MV-4-11 (cell line): ENCODE data around the gene EXOC2.

ENCODE experiments used
- DNase-seq: peaks from one replicate; lab custom pipeline; 2025; lab: John Stamatoyannopoulos, UW

Gene EXOC2

DNA sequence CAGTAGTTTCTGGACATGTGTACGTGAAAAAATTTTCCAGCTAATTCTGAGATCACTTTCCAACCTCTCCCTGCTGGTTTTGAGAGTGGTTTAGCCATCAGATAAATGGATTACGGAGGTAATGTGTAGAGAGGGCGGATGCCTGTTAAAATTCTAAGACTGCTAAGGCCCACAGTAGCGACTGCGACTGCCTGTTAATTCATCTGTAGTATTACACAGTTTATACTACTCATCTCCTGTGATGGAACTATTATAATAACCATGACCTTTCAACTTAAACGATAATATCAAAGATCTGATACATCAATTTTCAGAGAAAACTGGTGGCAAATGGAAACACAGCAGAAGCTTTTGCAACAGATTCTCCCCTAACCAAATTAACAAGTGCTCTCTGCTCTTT, 199.1 kb downstream of the EXOC2 start:
- no peak for DNase-seq

DNA sequence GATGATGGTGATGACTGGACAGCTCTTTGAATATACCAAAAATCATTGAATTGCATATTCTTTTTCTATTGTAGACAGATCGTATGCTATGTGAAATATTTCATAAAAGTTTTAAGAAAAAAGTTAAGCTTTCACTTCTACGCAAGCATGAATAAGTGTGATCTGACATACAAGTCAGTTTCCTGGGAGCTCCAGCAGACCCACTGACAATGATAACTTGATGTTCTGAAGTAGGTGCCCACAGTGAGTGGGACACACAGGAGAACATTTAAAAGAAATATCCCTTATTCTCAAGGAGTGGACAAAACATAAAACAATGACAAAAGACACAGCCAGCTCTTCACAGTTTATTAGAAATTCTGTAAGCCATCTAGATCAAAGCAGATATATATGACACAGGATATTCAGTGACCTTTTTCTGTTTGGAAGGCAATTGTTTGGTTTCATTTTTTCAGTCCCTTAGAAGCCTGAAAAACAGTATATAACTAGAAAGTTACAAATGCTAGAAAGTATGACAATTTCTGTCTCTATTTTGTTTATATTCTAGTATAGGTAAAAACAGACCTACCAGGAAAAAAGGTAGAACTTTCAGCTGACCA, 200.0 kb downstream of the EXOC2 start:
- DNase-seq = no peak

DNA sequence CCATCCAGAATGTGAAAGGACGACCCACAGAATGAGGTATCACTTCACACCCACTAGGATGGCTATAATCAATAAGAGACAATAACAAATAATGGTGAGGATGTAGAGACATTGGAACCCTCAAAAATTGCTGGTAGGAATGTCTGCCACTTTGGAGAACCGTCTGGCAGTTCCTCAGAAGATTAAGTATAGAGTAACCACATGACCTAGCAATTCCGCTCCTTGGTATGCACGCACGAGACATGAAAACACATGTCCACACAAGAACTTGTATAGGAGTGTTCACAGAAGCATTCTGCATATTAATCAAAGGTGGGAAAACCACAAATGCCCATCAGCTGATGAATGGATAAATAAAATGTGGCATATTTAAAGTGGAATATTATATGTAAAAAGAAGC, 200.8 kb downstream of the EXOC2 start:
- DNase-seq = no peak

DNA sequence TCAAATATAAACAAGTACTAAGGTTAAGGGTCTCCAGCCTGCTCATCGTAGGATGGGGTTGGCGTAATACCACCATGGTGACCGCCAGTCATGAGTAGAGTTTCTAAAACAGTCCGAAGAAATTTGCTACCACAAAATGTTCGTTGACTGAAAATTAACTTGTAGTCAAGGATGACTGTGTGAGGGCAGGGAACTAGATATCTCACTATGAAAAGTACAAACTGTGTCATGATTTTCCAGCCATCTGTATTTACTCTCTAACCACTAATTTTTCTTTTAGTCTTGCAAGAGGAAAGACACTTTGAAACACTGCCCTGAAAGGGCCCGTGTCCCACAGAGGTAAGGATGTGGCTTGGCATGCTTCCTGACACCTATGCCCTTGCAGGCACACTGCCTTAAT, 201.7 kb downstream of the EXOC2 start:
- no peak for DNase-seq

DNA sequence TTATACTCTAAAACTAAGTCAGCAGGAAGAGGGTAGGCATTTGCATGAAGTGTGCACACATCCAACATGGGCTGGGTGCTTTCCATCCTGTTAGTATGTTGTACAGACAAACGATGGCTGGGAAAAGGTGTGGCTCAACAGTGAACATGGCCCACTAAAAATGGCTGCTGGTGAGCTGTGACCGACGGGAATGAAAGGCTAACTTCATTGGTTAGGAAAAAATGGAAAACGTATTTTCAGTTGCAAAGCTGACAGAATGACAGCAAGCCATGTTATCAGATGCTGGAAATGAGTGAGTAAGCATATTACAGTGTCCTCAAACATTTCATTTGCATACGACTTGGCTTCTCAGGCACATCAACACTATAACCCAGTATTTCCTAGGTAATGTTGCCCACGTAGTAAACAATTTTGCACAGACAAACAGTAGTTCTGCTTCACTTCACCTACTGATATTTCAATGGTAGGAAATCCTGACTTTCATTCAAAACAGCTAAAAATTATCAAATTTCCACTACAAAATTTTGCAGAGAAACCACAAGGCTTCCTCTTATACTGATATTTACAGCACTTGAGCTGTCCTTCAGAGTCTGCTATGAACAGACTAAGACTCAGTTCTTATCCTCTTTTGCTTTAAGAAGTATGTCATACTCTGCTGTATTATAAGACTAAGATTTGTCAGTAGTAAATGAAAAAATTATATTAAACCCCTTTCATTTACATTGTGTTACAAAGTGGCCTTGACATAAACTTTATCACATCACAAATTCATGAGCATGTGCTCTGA, 202.5 kb downstream of the EXOC2 start:
- no peak for DNase-seq

DNA sequence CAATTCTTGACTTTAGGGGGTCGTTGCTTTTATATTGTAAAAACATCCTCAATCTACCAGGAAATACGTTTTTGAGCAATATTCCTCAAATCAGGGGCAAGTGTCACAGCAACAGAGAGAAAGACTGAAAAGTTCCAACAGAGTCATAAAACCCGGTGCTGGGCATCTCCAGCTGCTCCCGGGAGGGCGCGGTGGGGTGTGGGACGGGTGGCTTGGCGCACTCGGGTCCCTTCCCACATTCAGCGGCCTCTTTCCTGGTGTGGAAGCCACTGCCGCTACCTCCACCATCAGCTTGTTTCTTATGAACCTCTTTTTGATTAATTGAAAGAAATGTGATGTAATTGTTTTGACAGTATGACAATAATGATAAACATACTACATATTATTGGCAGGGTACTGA, 203.2 kb downstream of the EXOC2 start:
- no peak for DNase-seq

DNA sequence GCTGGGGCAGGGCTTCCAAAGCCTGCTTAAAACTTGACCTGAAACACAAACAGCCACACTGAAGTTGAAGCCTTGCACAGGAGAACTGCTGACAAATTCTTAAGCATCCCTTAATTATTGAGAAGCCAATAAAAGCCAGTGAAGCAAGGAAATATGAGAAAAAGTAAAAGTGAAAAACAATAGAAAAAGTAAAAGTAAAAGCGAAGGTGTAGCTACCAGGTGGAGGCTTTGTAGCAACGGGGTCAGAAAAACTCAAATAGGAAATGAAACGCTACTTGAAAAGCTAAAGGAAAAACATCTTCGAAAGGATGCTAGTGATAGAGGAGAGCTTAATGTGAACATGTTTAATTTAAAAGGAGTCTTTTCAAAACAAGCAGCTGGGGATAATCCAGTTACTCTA, 203.9 kb downstream of the EXOC2 start:
- no peak for DNase-seq

DNA sequence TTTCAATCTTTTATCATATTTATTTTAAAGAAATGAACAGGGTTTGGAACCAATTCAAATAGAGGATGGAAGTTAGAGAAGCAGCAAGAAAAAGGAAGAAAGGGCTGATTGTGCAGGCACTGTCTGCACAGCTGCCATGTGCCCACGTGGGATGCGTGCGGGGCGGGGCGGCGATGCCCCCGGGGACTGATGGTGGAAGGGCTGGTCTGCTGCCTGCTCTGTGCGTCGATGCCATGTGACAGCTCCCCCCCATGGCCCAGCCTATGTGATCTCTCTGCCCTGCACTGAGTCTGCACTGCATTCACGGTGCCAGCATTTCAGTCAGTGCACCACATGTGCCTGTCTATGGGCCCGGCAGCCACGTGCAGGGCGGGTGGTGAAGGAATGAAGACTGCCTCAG, 205.0 kb downstream of the EXOC2 start:
- no peak for DNase-seq

DNA sequence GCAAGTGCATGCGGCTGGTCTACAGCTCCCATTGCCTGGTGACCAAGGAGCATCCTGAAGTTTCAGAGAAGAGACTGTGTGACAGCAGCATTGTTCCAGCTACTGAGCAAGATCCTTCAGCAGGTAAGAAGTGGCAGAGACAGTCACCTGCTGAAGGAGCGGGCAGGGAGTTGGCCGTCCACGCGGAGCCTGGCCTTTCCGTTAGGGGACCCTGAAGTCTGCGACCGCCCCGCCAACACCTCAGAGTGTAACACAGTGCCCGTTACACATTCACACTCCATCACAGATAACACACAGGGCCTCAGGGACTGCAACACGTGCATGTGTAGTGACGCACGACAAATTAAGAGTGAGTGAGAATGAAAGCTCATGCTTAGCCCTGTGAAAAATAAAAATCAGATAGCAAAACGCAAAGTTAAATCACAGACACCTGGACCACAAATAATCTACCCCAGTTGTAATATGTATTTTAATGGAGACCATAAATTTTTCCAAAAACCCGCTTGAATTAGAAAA, 207.2 kb downstream of the EXOC2 start:
- no peak for DNase-seq

DNA sequence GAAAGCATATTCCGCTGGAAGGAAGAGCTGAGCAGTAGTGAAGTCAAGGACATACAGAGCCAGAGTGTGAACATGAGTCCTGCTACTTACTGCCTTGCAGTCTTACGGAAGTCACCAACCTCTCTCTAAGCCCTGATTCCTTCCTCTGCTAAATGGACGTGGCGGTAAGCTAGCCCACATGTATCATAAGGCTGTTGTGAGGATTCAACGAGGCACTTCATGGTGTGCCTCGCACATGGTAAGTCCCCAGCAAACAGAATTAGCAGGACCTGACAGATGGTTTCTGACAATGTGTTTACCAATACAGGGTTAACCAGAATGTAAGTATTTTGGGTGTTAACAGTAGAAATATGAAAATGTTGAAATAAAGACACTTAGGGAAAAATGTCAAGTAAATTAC, 208.2 kb downstream of the EXOC2 start:
- no peak for DNase-seq

DNA sequence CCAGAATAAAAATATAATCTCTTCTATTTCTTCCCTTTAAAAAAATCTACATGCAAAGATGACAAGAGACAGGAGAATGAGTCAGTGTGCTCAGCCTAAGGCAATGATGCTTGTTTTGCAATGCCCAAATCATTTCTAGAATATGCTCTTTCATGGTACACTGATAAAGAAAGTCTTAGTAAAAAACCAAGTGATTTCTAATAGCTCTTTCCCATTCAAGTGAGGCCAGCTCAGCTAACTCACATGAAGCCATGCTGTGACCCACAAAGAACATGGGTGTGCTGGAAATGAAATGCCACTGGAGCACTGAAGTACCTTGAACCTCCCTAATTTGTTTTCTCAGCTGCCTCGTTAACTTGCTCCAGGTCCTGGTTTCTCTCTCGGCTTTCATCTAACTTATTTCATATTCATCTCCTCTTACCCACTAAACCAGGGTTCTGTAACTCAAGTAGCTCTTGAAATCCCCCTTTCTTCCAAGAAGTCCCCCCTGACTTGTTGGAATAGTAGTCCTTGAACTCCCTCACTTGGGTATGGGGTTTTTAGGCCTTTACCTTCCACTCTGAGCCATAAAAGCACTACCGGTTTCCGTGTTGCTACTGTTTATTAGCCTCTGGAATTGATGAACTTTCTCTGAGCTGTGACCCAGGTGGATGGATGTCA, 208.7 kb downstream of the EXOC2 start:
- DNase-seq = no peak

DNA sequence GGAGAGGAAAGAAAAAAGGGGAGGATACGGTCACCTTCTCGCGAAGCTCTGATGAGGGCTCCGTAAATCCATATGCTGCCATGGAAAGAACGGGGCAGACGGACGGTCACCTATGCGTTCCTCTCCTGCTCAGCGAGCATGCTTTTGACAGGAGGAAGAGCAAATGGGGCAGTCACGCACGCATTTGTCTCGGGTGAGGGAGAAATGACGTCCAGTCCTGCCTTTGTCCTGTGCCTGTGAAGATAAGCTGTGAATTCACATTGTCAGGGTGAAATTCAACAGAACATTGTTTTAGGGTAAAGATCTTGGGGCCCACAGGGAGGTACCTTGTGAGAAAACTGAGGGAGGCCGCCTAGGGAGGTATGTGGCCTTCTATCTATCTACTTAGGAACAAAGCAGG, 217.6 kb downstream of the EXOC2 start:
- no peak for DNase-seq

DNA sequence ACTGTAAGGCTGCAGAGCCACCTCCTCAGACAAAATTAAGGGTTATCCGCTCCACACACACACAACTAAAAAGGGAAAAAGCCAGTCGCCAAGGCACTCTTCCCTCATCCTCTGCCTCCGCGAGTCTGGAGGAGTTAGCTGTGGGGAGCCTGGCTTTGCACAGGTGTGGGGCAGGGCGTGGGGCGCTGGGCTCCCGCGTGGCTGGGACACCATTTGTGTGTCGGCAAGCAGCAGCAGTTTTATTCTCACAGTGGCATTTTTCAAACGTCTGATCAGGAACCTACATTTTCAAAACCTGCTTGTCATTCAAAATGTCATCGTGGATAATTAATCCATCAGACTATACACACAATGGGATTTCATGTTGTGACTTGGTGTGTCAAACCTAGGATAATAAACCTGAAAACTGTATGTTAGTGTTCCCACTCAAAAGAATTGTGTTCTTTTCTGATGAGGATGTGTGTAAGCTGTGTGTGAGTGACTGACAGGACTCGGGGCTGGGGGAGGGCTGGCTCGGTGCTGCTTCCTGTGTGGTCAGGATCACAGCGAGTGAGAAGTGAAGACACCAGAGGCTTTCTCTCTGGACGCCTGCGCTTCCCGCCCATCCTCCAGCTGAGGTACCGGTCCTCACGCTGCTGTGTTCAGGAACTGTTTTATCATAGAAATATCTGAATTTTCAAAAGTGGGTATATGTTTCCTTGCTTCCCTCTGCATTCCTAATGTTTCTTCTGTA, 218.3 kb downstream of the EXOC2 start:
- peak; percentile 78 for DNase-seq

DNA sequence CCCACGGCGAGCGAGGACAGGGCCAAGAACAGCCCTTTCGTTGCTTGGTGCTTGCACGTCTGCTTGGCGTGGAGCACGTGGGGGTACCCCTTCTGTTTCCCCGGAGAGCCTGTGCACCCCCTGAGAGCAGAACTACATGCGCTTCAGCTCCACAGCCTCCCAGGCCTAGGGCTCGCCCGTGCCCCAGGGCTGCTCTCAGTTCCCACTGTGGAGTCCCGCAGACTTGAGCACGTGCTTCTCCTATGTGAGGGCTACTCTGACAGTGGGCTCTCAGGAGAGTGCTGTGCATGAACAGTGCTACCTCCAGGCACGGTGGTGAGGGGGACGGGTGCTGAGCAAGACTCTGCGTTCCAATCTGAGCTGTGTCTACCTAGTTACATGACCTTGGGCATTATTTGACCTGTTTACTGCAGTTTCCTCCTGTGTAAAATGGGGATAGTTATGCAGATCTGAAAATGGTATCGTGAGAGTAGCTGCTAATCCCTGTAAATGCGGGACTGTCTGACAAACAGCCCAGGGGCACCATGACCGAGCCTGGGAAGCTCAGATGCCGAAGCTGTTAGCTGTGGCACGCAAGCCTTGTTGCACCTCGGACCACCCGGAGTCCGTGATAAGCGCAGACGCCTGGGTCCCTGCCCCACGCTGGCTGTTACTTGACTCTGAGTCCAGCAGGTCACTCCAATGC, 219.0 kb downstream of the EXOC2 start:
- no peak for DNase-seq

DNA sequence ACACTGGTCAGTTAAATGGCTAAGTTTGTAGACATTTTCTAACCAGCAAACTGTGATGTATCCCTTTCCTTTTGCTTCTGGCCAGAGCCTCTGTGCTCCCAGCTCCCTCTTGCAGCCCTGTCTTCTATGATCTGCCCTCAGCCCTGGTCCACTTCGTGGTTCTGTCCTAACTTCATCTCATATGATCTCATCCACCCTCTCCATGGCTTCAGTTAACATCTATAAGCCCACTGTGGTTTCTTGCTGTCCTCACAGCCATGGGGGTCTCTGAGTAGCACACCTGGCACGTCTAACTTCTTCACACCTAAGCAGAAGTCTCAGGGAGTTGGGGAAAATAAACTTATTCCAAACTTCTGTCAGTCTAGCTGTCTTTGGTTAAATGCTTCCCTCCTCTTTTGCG, 219.6 kb downstream of the EXOC2 start:
- no peak for DNase-seq

DNA sequence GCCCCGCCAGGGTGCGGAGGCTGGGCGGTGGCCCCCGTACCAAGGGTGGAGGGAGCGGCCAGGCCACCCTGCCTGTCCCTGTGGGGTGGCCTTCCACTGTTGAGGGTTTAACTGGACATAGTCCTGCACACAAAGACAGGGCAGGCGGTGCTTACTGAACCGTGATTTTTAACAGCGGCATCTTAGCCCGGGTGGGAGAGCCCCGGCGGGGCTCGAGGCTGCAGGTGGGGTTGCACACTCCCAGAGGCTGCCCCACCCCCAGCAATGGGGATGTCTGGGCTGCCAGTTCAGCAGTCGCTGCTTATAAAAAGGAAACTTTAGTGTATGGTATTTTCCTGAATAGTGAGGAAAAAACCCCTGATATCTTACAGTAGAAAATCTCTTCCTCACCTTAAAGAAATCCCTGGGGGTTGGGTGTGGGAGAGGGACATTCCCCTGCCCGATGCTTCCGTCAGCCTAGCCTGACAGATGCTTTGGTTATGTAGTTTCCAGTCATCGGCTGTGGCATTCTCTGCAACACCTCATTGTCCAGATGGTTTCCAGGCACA, 222.0 kb downstream of the EXOC2 start:
- no peak for DNase-seq

DNA sequence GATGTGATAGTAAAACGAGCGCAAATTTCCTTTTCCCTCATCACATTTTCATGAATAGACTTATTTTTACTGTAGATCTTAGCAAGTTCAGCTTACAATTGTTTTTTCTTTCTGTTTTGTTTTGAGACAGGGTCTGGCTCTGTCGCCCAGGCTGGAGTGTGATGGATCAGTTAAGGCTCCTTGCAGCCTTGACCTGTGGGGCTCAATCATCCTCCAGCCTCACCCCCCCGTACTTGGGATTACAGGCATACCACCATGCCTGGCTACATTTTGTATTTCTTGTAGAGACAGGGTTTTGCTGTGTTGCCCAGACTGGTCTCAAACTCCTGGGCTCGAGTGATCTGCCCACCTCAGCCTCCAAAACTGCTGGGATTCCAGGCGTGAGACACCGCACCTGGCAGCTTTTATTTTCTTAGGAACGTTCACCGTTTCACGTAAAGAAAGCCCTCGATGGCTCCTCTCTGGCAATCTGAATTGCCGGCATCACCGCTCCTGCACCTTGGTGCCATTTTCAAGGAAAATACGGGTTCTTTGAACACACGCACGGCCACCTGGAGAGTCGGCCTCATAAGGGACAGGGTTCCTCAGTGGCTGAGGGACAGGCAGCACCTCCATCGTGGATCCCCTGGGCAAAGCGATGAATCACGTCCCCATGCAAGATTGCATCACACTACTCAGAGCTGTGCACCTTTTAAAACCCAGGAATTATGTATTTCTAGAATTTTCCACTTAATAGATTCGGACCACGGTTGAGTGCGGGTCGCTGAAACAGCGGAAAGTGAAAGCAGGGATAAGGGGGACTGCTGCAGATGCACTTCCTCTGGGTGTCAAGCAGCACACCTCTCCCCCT, 222.7 kb downstream of the EXOC2 start:
- DNase-seq = no peak

DNA sequence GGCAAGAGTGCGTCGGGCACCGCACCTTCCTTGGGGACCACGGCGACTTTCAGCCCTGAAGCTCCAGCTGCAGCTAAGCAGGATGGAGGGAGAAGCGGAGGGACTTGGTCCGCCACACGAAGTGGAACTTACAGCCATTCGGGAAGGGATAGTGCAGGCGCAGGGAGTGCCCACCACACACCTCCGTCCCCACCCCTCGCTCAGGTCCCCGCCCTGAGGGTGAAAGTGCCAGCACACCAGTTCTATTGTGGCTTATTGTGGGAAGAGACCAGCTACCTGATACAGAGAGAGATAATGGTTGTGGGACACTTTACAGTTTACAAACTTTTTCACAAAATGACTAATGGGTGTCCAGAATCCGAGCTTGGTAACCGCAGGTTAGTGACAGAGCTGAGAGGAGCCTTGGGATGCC, 225.3 kb downstream of the EXOC2 start:
- no peak for DNase-seq

DNA sequence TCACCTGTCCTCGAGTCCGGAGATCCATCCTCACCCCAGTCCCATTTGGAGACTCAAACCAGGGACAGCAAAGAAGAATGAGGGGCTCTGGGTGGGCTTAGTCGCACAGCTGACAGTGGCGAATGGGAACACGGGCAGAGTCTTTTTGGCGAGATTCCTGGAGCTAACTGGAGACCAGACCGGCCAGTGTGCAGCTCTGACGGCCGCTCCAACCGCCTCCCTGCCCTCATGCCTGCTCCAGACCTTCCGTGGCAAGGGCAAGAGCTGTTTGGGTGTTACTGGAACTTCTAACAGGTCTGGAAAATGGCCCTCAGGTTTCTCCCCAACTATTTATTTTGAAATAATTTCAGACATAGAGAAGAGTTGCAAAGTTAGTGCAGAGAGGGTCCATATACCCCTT, 225.8 kb downstream of the EXOC2 start:
- no peak for DNase-seq

DNA sequence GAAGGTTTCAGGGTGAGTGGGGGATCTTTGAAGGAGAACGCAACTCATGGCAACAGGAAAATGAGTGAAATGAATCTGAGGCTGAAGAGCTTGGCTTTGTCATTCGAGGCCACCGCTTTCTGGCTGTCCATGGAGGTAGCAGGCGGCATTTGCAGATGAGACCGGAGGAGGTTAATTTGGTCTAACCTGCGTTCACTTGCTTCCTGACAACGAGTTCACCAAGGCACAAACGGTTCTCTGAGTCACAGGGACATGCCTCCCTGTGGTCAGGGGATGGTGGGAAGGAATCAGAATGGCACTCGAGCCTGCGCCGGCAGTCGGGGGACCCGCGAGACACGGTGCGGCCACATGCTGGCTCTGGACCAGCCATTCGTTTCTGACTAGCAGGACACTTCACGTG, 226.4 kb downstream of the EXOC2 start:
- no peak for DNase-seq
